ENCODE results near the gene COQ3.

The COQ3 gene

DNA sequence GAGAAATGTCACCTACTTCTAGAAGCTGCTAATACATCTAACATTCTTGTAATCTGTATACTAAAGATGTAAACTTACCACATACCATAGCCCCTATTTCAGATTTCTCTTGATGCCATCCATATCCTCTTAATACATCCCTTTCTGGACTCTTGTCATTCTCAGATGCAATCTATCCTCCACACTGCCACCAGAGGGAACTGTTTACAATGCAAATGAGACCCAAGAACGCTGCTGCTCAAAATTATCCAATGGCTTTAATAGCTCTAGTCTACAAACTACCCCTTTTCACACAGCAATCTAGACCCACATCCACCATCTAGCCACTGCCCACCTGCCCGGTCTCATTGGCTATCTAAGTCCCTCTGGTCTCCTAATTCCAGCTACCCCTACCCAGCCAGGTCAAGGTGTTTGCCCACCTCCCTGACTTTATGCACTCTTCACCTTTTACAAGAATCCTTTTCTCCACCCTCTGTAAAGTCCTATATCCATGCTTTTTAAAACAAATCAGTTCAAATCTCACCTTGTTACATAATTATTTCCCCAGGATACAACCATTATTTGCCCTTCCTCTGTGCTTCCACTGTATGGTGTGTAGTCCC is 59.4 kb downstream of the COQ3 start:
- in situ Hi-C loops (cut with MboI; ENCODE audit: low sequenced_read_pairs) = no loop called here

DNA sequence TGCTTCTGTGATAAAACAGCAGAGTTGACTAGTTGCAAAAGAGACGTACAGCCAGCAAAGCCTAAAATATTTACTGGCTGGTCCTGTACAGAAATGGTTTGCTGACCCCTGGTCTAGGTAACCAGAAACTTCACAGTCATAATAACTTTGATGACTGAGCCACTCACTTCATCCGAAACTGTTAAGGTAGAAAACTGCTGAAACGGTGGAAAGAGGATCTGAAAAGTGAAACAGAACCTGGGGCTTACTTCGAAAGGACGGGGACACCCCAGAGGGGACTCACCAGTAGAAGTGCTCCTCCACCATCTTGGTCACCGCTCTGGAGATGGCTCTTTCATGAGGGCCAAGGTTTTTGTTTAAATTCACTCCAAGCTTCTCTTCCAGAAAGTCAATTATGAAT is 60.9 kb downstream of the COQ3 start:
- in situ Hi-C loops (cut with MboI; ENCODE audit: low sequenced_read_pairs) = no loop called here

DNA sequence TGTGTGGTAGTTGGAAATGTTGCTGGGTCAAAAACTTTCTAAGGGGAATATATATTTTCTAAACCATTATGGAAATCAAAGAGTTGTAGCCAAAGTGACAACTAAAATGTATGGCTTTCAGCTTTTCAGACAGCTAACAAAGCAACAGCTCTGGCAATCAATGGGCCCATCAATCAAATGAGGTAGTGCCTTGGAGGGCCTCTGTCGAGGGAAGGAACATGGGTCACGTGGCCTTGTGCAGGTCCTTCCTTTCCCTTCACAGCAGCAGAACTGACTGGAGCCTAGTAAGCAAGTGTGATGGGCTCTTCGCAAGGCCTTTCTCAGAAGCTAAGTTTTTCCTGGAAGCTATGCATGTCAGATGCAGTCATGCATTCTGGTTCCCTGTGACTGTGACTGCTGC is 62.5 kb downstream of the COQ3 start:
- in situ Hi-C loops (cut with MboI; ENCODE audit: low sequenced_read_pairs) = no loop called here

DNA sequence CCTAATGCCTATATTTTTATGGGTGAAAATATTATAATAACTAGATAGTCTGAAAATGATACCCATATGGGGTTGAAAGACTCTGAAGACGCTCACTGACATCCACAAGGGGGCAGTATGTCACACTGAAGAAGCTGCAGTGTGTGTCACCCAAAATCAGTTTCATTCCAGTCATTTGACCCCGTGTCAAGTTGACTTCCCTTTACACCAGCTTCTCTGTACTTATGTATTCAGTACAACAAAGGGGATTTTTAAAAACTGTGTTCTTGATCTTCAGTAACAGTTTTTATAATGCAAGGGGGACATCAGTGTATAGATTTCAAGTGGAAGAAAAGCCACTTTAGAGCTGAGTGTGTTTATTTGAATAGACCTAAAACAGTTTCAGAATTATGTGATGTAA is 63.8 kb downstream of the COQ3 start:
- in situ Hi-C loops (cut with MboI; ENCODE audit: low sequenced_read_pairs) = no loop called here

DNA sequence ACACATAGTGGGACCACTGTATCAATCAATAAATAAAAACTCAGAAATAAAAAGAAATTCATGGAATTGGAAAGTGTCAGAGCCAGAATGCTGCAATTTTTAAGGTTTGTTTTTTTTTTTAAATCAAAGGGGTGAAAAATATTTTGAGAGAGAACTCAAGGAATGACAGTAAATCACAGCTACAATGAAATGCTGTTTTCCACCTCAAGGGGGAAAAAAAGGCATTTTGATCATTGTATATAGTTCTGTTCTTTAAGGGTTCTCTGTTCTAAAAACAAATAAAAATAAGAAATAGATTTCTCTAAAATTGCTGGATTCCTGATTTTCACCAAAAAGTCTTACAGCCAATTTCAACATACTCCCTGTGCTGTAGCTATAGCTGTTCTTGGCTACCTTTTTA is 69.0 kb downstream of the COQ3 start:
- in situ Hi-C loops (cut with MboI; ENCODE audit: low sequenced_read_pairs) = no loop called here

All from HL-60/S4 (cell line).